SU-DHL-6 (cell line): ENCODE results near the gene WNT1.

ENCODE experiments used
- CTCF ChIP-seq: fragments of 200-600 bp; sonication (generic); IDR thresholded peaks from one replicate; pipeline ENCODE4 v1.5.1; 2017; ENCODE audit warnings: antibody characterized with exemption, mild to moderate bottlenecking, low read length, moderate library complexity; ENCODE audit not compliant: insufficient read depth, poor library complexity, severe bottlenecking
- EZH2phosphoT487 ChIP-seq: fragments of 200-600 bp; sonication (generic), shearing (Covaris generic); conservative IDR thresholded peaks from 2 replicates; pipeline ENCODE4 v1.6.1; 2018; ENCODE audit warnings: mild to moderate bottlenecking, antibody characterized with exemption, low read length, moderate library complexity, mixed read lengths

GRCh38 chr12:49015196-49015595 lies 37.1 kb downstream of the WNT1 start:
- TF ChIP-seq CTCF (no peak), EZH2phosphoT487 (no peak)
